Spleen (tissue), 11 donors: ENCODE data around the gene CARS1. TPM values are rescaled to one million over a fixed set of nuclear protein-coding genes. Genes with fewer than 3 reads are reported as not detected.
A peak's percentile ranks its signal among the peaks of the same experiment; 100 is the strongest.

Experiments
- DNase-seq: peaks from one replicate; pipeline ENCODE4 v3.0.0-alpha.2; 2020
- H3K27ac ChIP-seq, 8 donors: fragments of 200-600 bp; sonication (generic) in 7 of 8; 1 replicate in 4 of 8; 2 replicates in 4 of 8; pipeline versions ENCODE4 v1.5.0 to v1.8.0; 2016 to 2021; ENCODE audit warnings: inconsistent platforms in 4 of 8, mild to moderate bottlenecking in 4 of 8, moderate library complexity in 1 of 8
- H3K27me3 ChIP-seq, 7 donors: fragments of 200-600 bp; sonication (generic) in 6 of 7; replicated peaks in 1 of 7; 1 replicate in 4 of 7; 2 replicates in 3 of 7; pipeline versions ENCODE4 v1.5.0 to v1.8.0; 2016 to 2021; ENCODE audit warnings: inconsistent platforms in 3 of 7, mild to moderate bottlenecking in 1 of 7
- H3K36me3 ChIP-seq, 6 donors: fragments of 200-600 bp; sonication (generic) in 5 of 6; 1 replicate in 4 of 6; 2 replicates in 2 of 6; pipeline versions ENCODE4 v1.5.0 to v1.8.0; 2016 to 2021; ENCODE audit warnings: inconsistent platforms in 2 of 6
- H3K4me1 ChIP-seq, 6 donors: fragments of 200-600 bp; sonication (generic) in 5 of 6; 1 replicate in 3 of 6; 2 replicates in 3 of 6; pipeline versions ENCODE4 v1.5.0 to v1.8.0; 2016 to 2021; ENCODE audit warnings: inconsistent platforms in 3 of 6
- H3K4me3 ChIP-seq, 8 donors: fragments of 200-600 bp; sonication (generic) in 7 of 8; 1 replicate in 4 of 8; 2 replicates in 4 of 8; pipeline versions ENCODE4 v1.5.0 to v1.8.0; 2016 to 2021; ENCODE audit warnings: inconsistent platforms in 4 of 8, mild to moderate bottlenecking in 4 of 8, moderate library complexity in 2 of 8
- H3K9me3 ChIP-seq, 8 donors: fragments of 200-600 bp; sonication (generic) in 7 of 8; 1 replicate in 4 of 8; 2 replicates in 4 of 8; pipeline versions ENCODE4 v1.5.0 to v1.8.0; 2016 to 2021; ENCODE audit warnings: inconsistent platforms in 4 of 8
- POLR2A ChIP-seq, 3 donors: fragments of 450-650 bp; IDR thresholded peaks; one replicate each; pipeline ENCODE4 v1.5.1; 2017; ENCODE audit warnings: antibody characterized with exemption in 3 of 3, mild to moderate bottlenecking in 1 of 3
- POLR2AphosphoS5 ChIP-seq, 3 donors: sonication (generic); formaldehyde crosslinking; IDR thresholded peaks; one replicate each; pipeline ENCODE4 v1.5.1; 2017; ENCODE audit warnings: antibody characterized with exemption in 3 of 3
- WGBS, 5 donors: extraction: QIAGEN DNeasy Blood & Tissue Kit in 3 of 5; methylation state at CpG; one replicate each; pipeline versions ENCODE4 v1.1.5 to v1.1.7; 2013 to 2018; 5-methylcytosine and 5-hydroxymethylcytosine counted together
- intact Hi-C: fragments of 100-400 bp; cut with DNase I; formaldehyde crosslinking; loops from one replicate; pipeline ENCODE4 v1.15.0; 2023; ENCODE audit warnings: low total_unique reads
- polyA plus RNA-seq, 3 donors: library from polyadenylated mRNA; stranded (reverse); fragments of 200-250 nt; gene quantifications; one replicate each; pipeline ENCODE4 v1.2.1, GENCODE V29; 2013
- total RNA-seq, 7 donors: library from RNA; depleted of rRNA in 3 of 7; stranded (reverse); fragments of >200 nt in 3 of 7; fragmentation: NEBNext Ultra II Directional in 4 of 7; extraction: Animal tissue kit (Norgen Biotek cat#: 25700) in 4 of 7; gene quantifications; one replicate each; pipeline versions ENCODE4 v1.1.0 to v1.2.1, GENCODE V29; 2016 to 2021
- TF ChIP-seq, protein P1 (sequence below), 11 experiments: fragments of 200-600 bp in 7 of 11; fragments of 450-650 bp in 4 of 11; sonication (generic) in 4 of 11; IDR thresholded peaks in 8 of 11; conservative IDR thresholded peaks in 3 of 11; 1 replicate in 7 of 11; 2 replicates in 4 of 11; pipeline versions ENCODE4 v1.4.0 to v1.8.0; 2016 to 2021; ENCODE audit warnings: antibody characterized with exemption in 11 of 11, inconsistent platforms in 4 of 11, mild to moderate bottlenecking in 1 of 11
- donor health status: healthy with polysubstance abuse.
- donor health status: DM: no; HTN: no; CAD: no; lungs with moderate emphysema.
- donor health status: DM: no; HTN: no; CAD: no.
- donor health status: Bipolar disorder and iron deficiency.
- donor health status: healthy.
- donor health status: DM: no; HTN: no; CAD: no.
- donor health status: DM: yes; HTN: yes; CAD: no.

The CARS1 gene
- total and polyA plus RNA-seq, 10 donors, result 18.6 to 64.9 (median 37.5) TPM

DNA sequence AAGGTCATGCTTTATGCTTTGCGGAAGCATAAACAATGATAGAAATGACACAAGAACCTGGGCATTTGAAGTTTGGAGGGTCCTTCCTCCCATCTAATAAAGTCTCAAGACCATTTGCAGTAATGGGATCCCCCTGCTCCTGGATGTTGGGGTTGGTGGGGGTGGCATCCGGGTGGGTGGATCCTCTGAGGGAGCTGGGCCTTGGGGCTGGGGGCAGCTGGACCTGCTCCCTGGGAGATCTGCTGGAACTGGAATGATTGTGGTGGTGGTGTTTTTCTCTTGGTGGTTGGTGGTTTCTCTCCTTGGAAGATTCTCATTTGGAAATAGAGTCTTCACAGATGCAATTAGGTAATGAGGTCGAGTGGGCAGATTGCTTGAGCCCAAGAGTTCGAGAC is 62.9 kb downstream of the CARS1 start:
- no peaks in the 10 kb centered on the region for H3K27me3 ChIP-seq
- no peaks in the 10 kb centered on the region for H3K9me3 ChIP-seq
- no peak overlapping the region for H3K4me3 ChIP-seq
- no peak overlapping the region for H3K27ac ChIP-seq
- DNase-seq, result no peak
- WGBS, 5 donors, result 80 to 97% (median 92%) methylated on average over 4 of the region's 4 CpGs
- no peak for TF ChIP-seq POLR2A (IDR thresholded peaks at IDR 0.05)
- no peak for TF ChIP-seq POLR2AphosphoS5 (IDR thresholded peaks at IDR 0.05)
- TF ChIP-seq, protein P1, sequence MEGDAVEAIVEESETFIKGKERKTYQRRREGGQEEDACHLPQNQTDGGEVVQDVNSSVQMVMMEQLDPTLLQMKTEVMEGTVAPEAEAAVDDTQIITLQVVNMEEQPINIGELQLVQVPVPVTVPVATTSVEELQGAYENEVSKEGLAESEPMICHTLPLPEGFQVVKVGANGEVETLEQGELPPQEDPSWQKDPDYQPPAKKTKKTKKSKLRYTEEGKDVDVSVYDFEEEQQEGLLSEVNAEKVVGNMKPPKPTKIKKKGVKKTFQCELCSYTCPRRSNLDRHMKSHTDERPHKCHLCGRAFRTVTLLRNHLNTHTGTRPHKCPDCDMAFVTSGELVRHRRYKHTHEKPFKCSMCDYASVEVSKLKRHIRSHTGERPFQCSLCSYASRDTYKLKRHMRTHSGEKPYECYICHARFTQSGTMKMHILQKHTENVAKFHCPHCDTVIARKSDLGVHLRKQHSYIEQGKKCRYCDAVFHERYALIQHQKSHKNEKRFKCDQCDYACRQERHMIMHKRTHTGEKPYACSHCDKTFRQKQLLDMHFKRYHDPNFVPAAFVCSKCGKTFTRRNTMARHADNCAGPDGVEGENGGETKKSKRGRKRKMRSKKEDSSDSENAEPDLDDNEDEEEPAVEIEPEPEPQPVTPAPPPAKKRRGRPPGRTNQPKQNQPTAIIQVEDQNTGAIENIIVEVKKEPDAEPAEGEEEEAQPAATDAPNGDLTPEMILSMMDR (IDR thresholded peaks at IDR 0.05 in 8 of 11, conservative IDR thresholded peaks at IDR 0.05 in 3 of 11), result no peak
- intact Hi-C loops, result no loop called here
- H3K36me3 ChIP-seq, result peaks cover 0 to 6% (median 0%) of the 10 kb centered on the region in 6 donors
- peaks cover 10 to 35% (median 24%) of the 10 kb centered on the region in 6 donors for H3K4me1 ChIP-seq

DNA sequence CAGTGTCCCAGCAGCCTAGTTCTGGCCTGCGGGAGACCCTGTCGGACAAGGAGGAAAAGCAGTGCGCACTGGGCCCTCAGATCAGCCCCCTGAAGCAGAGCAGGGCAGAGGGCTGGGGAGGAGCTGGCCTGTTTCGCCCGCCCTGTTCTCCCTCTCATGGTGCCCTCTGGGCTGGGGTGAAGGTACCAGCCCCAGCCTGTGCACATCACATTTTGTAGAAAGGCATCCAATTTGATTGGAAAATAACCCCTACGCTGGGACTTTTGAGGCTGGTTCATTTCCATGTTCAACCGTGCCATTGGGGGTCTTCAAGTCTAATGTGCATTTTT is 64.3 kb downstream of the CARS1 start:
- no peaks in the 10 kb centered on the region for H3K9me3 ChIP-seq
- H3K36me3 ChIP-seq, result no peaks in the 10 kb centered on the region
- DNase-seq, result no peak
- peaks cover 23 to 49% (median 38%) of the 10 kb centered on the region in 6 donors for H3K4me1 ChIP-seq
- WGBS, 5 donors, result 31 to 40% (median 31%) methylated on average over 7 of the region's 7 CpGs
- TF ChIP-seq, protein P1 (IDR thresholded peaks at IDR 0.05 in 8 of 11, conservative IDR thresholded peaks at IDR 0.05 in 3 of 11), result no peak
- TF ChIP-seq POLR2A (IDR thresholded peaks at IDR 0.05) (no peak), POLR2AphosphoS5 (IDR thresholded peaks at IDR 0.05) (no peak)
- H3K4me3 ChIP-seq, result peak overlapping the region; percentile 65 to 90 (median 86)
- intact Hi-C loops, result no loop called here
- H3K27me3 ChIP-seq, result no peaks in the 10 kb centered on the region
- peak overlapping the region in 6 of 8 donors; percentile 91 to 98 (median 96) for H3K27ac ChIP-seq

DNA sequence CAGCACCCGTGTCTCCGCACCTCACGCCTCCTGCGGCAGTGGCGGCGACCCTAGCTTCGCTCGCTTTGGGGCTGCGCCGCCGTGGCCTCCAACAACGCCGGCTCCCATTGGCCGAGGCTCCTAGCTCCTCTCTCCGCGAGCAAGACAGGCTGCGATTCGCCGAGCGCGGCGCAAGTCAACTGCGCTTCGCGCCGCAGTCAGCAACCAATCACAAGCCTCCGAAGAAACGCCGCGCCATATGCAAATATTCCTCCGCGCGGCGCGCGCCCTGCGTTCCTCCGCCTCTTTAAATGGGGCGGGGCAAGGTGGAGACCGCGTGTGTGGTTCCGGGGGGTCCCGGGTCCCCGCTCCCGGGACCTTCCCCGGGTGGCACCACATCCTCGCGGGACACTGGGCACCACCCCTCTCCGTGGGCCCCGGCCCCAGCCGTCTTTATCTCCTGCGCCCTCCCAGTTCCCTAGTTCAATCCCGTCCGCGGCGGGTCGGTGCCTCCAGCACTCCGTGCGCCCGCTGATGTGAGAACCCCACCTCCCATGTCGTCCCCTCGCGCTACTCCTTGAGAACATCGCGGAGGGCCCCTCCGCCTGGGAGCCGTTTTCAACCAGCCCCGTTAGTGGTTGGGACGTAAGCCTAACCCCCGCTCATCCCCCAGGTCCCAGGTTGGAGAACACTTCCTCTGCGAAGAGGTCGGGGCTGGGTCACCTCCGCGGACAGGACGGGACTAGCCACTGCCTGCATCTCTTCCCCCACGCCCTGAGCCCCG is 64.8 kb downstream of the CARS1 start, which contains the start of gene NAP1L4:
Gene NAP1L4 (minus strand): TSS at position 96 of the 763 bp plus-strand sequence. CDS start 13,109 bp downstream, outside the sequence.
- no peaks in the 10 kb centered on the region for H3K9me3 ChIP-seq
- no peaks in the 10 kb centered on the region for H3K27me3 ChIP-seq
- peak within 1 kb of the TSS; percentile 65 to 90 (median 86) for H3K4me3 ChIP-seq
- DNase-seq, result peak; percentile 98
- peak within 1 kb of the TSS; percentile 91 to 98 (median 94) for H3K27ac ChIP-seq
- H3K36me3 ChIP-seq, result no peaks in the 10 kb centered on the region
- TF ChIP-seq POLR2A (IDR thresholded peaks at IDR 0.05) (peak in 1 of 3 donors; percentile 31), POLR2AphosphoS5 (IDR thresholded peaks at IDR 0.05) (peak; percentile 95 to 96 (median 95))
- TF ChIP-seq, protein P1 (IDR thresholded peaks at IDR 0.05 in 8 of 11, conservative IDR thresholded peaks at IDR 0.05 in 3 of 11), result peak in 2 of 11 experiments; percentile 32 to 37
- WGBS, 5 donors, result 0 to 1% (median 0%) methylated on average over 37 to 77 of the region's 77 CpGs
- intact Hi-C loops, result no loop called here
- peaks cover 26 to 54% (median 43%) of the 10 kb centered on the region in 6 donors for H3K4me1 ChIP-seq
